HG03103 (cell line): ENCODE measurements around the gene KHDC4.

Source experiments
- ATAC-seq: cut with Tn5 transposase; IDR thresholded peaks from one replicate; pipeline ENCODE4 v1.9.1; 2021; ENCODE audit warnings: low read depth; ENCODE audit not compliant: unreplicated experiment

KHDC4 gene

GRCh38 chr1:155877945-155878344 lies 56.3 kb downstream of the KHDC4 start:
- ATAC-seq, result no peak

- ATAC-seq, result no peak
Measured at GRCh38 chr1:155873860-155874259, 60.4 kb downstream of the KHDC4 start.

GRCh38 chr1:155872527-155872926 lies 61.7 kb downstream of the KHDC4 start:
- ATAC-seq, result no peak

- no peak for ATAC-seq
Measured at GRCh38 chr1:155871390-155871789, 62.8 kb downstream of the KHDC4 start.

GRCh38 chr1:155867766-155868165 lies 66.4 kb downstream of the KHDC4 start:
- ATAC-seq, result no peak

DNA sequence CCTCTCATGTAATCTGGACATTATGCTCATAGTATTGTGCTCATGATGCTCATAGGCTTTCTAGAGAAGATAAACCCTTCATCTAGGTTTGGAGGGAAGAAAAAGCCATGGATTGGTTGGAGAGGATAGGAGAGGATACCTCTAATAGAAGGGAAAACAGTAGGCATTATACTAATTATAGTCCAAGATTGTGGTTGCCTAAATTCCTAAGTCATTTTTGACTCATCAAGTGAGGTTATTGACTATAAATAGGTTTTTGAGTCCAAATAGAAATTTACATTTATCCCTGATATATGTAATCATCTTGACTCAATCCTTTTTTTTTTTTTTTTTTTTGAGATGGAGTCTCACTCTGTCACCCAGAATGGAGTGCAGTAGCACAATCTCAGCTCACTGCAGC lies 69.8 kb downstream of the KHDC4 start:
- ATAC-seq, result no peak
